Measurements from ENCODE around the gene SMYD3.

DNA sequence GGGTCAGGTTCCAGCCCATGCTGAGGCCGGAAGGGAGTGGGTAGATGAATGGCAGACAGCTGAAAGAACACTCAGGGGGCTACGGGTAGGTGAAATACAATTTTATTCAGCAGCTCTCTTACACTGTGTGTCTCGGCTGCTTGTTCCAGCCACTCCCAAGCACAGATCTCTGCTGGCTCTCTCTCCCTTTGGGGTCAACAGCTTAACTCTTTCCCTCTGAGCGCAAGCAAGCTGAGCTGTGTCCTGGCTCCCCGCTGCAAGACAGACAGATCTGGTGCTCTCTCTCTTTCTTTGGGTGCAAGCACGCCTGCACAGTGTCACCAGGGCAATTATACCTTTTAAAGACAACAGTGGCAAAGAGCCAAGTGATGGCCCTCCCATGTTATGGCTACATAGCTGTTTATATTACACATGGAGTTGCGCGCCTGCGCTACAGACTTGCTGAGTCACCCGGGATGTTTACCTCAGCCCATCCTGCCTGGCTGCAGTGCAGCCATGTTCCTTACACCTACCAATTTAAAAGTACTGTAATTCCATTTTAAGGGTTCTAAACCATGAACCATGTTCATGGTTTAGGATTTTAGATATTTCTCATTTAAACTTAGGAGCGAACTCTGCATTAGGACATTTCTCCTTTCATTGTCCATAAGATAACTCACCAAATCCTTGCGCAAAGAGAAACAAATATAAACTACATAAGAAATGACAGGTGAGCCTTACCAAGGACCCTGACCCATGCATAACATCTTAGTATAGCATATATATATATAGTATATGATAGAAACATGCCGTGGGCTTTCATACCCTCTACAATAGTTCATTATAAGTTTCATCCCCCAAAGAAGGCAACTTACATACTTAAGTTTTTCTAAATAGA is 396.5 kb downstream of the SMYD3 start:
- TF ChIP-seq, protein P1, sequence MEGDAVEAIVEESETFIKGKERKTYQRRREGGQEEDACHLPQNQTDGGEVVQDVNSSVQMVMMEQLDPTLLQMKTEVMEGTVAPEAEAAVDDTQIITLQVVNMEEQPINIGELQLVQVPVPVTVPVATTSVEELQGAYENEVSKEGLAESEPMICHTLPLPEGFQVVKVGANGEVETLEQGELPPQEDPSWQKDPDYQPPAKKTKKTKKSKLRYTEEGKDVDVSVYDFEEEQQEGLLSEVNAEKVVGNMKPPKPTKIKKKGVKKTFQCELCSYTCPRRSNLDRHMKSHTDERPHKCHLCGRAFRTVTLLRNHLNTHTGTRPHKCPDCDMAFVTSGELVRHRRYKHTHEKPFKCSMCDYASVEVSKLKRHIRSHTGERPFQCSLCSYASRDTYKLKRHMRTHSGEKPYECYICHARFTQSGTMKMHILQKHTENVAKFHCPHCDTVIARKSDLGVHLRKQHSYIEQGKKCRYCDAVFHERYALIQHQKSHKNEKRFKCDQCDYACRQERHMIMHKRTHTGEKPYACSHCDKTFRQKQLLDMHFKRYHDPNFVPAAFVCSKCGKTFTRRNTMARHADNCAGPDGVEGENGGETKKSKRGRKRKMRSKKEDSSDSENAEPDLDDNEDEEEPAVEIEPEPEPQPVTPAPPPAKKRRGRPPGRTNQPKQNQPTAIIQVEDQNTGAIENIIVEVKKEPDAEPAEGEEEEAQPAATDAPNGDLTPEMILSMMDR (IDR thresholded peaks at IDR 0.05), result no peak
- TF ChIP-seq POLR2A (IDR thresholded peaks at IDR 0.05), result no peak
